GM18507 (cell line): Measurements from ENCODE around the gene ORAI3.

Experiments used
- DNase-seq: peaks from one replicate; pipeline ENCODE4 v3.0.0; 2011; ENCODE audit warnings: low read depth; ENCODE audit not compliant: insufficient read length; ENCODE audit errors: extremely low spot score
- FAIRE-seq: peaks from 2 replicates; lab custom pipeline; 2011; peaks lifted over from hg19 to GRCh38; lab: Jason Lieb, UNC

ORAI3 gene

GRCh38 chr16:31000671-31001382, 52.0 kb downstream of the ORAI3 start:
- FAIRE-seq: no peak
- DNase-seq: no peak

GRCh38 chr16:31001507-31002249, 52.8 kb downstream of the ORAI3 start:
- no peak for FAIRE-seq
- DNase-seq: no peak

GRCh38 chr16:31002250-31002700, 53.4 kb downstream of the ORAI3 start:
- DNase-seq: no peak
- FAIRE-seq: no peak

- no peak for DNase-seq
- FAIRE-seq: no peak
These were observed 54.0 kb downstream of the ORAI3 start for GRCh38 chr16:31002862-31003341.

GRCh38 chr16:31003744-31004143, 54.9 kb downstream of the ORAI3 start:
- FAIRE-seq (no peak), DNase-seq (no peak)
